Measurements from ENCODE around the gene PRND.

DNA sequence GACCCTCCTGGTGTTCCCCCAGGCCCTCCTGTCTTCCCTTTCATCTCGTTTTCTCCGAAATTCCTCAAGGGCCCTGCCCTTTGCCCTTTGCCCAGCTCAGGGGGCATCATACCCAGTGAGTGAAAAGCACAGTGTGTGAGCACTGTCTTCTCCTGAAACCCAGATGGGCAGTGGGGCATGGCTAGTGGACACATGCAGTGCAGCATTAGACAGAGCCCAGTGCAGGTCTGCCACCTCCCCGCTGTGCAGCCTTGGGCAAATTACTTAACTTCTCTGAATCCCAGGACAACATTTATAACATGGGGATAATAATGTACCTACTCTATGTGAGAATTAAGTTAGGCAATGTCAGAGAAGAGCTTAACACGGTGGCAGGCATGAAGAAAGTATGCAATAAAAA, 1.3 kb downstream of the PRND start:
- TF ChIP-seq EZH2 (optimal IDR thresholded peaks at IDR 0.05; ENCODE audit: low read depth, low read length) (no peak), EZH2phosphoT487 (IDR thresholded peaks at IDR 0.05; ENCODE audit: low read length) (no peak)
- TF ChIP-seq, protein P1, sequence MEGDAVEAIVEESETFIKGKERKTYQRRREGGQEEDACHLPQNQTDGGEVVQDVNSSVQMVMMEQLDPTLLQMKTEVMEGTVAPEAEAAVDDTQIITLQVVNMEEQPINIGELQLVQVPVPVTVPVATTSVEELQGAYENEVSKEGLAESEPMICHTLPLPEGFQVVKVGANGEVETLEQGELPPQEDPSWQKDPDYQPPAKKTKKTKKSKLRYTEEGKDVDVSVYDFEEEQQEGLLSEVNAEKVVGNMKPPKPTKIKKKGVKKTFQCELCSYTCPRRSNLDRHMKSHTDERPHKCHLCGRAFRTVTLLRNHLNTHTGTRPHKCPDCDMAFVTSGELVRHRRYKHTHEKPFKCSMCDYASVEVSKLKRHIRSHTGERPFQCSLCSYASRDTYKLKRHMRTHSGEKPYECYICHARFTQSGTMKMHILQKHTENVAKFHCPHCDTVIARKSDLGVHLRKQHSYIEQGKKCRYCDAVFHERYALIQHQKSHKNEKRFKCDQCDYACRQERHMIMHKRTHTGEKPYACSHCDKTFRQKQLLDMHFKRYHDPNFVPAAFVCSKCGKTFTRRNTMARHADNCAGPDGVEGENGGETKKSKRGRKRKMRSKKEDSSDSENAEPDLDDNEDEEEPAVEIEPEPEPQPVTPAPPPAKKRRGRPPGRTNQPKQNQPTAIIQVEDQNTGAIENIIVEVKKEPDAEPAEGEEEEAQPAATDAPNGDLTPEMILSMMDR (IDR thresholded peaks at IDR 0.05; ENCODE audit: low read length) = no peak

Measured in MM.1S (cell line).